Measurements from ENCODE around the gene NRN1. TPM values are rescaled to one million over a fixed set of nuclear protein-coding genes. Genes with fewer than 3 reads are reported as not detected.
A peak's percentile ranks its signal among the peaks of the same experiment; 100 is the strongest.

NRN1 gene
- total RNA-seq: 10 to 100 TPM in 2 of 3 donors, 1 to 10 TPM in 1; 8.9 to 81.4 (median 24.6) TPM

- peaks cover 0 to 5% of the 10 kb centered on the region in 2 donors for H3K9me3 ChIP-seq
- peaks cover 0 to 6% of the 10 kb centered on the region in 2 donors for H3K4me1 ChIP-seq
- DNase-seq (ENCODE audit: low spot score in 2 of 2): no peak
- no peak for TF ChIP-seq POLR2A (IDR thresholded peaks at IDR 0.05)
- TF ChIP-seq POLR2AphosphoS5 (IDR thresholded peaks at IDR 0.05): no peak
- TF ChIP-seq CTCF (IDR thresholded peaks at IDR 0.05): no peak
- intact Hi-C loops (cut with DNase I; ENCODE audit: low total_unique reads): no loop called here
- H3K36me3 ChIP-seq: no peaks in the 10 kb centered on the region
- H3K4me3 ChIP-seq: peak within 1 kb of the TSS; percentile 45 to 71 (median 63)
- H3K27me3 ChIP-seq: peaks cover 25 to 90% of the 10 kb centered on the region in 2 donors
- H3K27ac ChIP-seq: peak within 1 kb of the TSS; percentile 64 to 87
Observed at GRCh38 chr6:6006428-6007365, at the start of gene NRN1. NRN1 (minus strand) TSS chr6:6006925; CDS start chr6:6006749, 176 bp downstream.

GRCh38 chr6:6052216-6052615, 45.5 kb upstream of the NRN1 start:
- Histone ChIP-seq H3K4me3 (no peak overlapping the region), H3K4me1 (no peaks in the 10 kb centered on the region), H3K27ac (no peak overlapping the region), H3K27me3 (peaks cover 0 to 4% of the 10 kb centered on the region in 2 donors), H3K36me3 (no peaks in the 10 kb centered on the region), H3K9me3 (no peaks in the 10 kb centered on the region)
- DNase-seq (ENCODE audit: low spot score in 2 of 2): no peak
- intact Hi-C loops (cut with DNase I; ENCODE audit: low total_unique reads): no loop called here
- TF ChIP-seq CTCF (IDR thresholded peaks at IDR 0.05) (no peak), POLR2AphosphoS5 (IDR thresholded peaks at IDR 0.05) (no peak), POLR2A (IDR thresholded peaks at IDR 0.05) (no peak)

- DNase-seq (ENCODE audit: low spot score in 2 of 2): no peak
- Histone ChIP-seq H3K4me1 (no peaks in the 10 kb centered on the region), H3K36me3 (no peaks in the 10 kb centered on the region), H3K27me3 (no peaks in the 10 kb centered on the region), H3K27ac (no peak overlapping the region), H3K9me3 (no peaks in the 10 kb centered on the region), H3K4me3 (no peak overlapping the region)
- intact Hi-C loops (cut with DNase I; ENCODE audit: low total_unique reads): no loop called here
- TF ChIP-seq CTCF (IDR thresholded peaks at IDR 0.05): no peak
- TF ChIP-seq POLR2AphosphoS5 (IDR thresholded peaks at IDR 0.05): no peak
- no peak for TF ChIP-seq POLR2A (IDR thresholded peaks at IDR 0.05)
Observed at GRCh38 chr6:6046716-6047115, 40.0 kb upstream of the NRN1 start.

GRCh38 chr6:6039946-6040509, 33.3 kb upstream of the NRN1 start:
- no peaks in the 10 kb centered on the region for H3K4me1 ChIP-seq
- no peaks in the 10 kb centered on the region for H3K9me3 ChIP-seq
- TF ChIP-seq POLR2A (IDR thresholded peaks at IDR 0.05) (no peak), CTCF (IDR thresholded peaks at IDR 0.05) (no peak), POLR2AphosphoS5 (IDR thresholded peaks at IDR 0.05) (no peak)
- no peak for DNase-seq (ENCODE audit: low spot score in 2 of 2)
- no peaks in the 10 kb centered on the region for H3K36me3 ChIP-seq
- no peak overlapping the region for H3K27ac ChIP-seq
- H3K4me3 ChIP-seq: no peak overlapping the region
- intact Hi-C loops (cut with DNase I; ENCODE audit: low total_unique reads): no loop called here
- H3K27me3 ChIP-seq: no peaks in the 10 kb centered on the region

GRCh38 chr6:6037179-6037578, 30.5 kb upstream of the NRN1 start:
- Histone ChIP-seq H3K27me3 (no peaks in the 10 kb centered on the region), H3K36me3 (no peaks in the 10 kb centered on the region), H3K4me3 (no peak overlapping the region), H3K4me1 (no peaks in the 10 kb centered on the region), H3K27ac (no peak overlapping the region), H3K9me3 (no peaks in the 10 kb centered on the region)
- DNase-seq (ENCODE audit: low spot score in 2 of 2): no peak
- intact Hi-C loops (cut with DNase I; ENCODE audit: low total_unique reads): no loop called here
- TF ChIP-seq CTCF (IDR thresholded peaks at IDR 0.05) (no peak), POLR2AphosphoS5 (IDR thresholded peaks at IDR 0.05) (no peak)
